Activated CD8-positive, alpha-beta memory T cell treated with anti-CD3 and anti-CD28 coated beads for 1 hour (primary cell): ENCODE measurements around the gene ZNF512B.
"Not testable (repeated sequence)": the region's sequence is repeated elsewhere in the genome, so short reads cannot be mapped to it uniquely, and the experiment has no call there.

ENCODE experiments used
- DNase-seq, 2 donors: peaks; one replicate each; pipeline ENCODE4 v3.0.0-alpha.2; 2020; ENCODE audit warnings: low read depth in 1 of 2; ENCODE audit errors: extremely low read depth in 1 of 2

Gene ZNF512B

GRCh38 chr20:63969838-63970713 is at the start of gene ZNF512B:
Gene ZNF512B (minus strand): TSS chr20:63969930. CDS start chr20:63967950, 1,980 bp downstream.
- no peak for DNase-seq

DNA sequence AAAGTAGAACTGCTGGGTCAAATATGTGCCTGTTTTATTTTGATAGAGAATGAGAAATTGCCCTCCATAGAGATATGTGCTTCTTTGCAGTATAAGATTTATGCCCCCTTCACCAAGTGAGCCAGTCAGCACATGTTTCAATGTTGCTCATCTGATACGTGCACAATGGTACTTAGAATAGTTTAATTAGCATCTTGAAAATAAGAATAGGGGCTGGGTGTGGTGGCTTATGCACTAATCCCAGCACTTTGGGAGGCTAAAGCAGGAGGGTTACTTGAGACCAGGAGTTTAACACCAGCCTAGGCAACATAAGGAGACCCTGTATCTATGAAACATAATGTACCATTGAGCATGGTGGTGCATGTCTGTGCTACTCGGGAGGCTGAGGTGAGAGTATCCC is 45.9 kb upstream of the ZNF512B start:
- no peak for DNase-seq

- not testable (repeated sequence) for DNase-seq
Observed at GRCh38 chr20:64012385-64013154, 42.8 kb upstream of the ZNF512B start.

DNA sequence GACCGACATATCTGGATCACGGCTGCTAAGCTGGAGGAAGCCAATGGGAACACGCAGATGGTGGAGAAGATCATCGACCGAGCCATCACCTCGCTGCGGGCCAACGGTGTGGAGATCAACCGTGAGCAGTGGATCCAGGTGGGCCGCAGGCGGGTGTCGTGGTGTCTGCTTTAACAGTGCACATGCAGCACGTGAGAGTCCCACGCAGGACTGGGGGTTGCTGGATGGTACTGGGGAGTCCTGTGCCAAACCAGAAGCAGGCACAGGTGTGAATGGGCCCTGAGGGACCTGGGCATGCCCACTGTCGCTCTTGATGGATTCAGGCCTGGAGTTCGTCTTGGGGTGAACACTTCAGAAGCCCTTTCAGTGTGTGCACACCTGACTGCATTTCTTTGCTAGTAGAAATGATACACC is 41.6 kb upstream of the ZNF512B start:
- DNase-seq: no peak

GRCh38 chr20:64010711-64011237 is 41.0 kb upstream of the ZNF512B start:
- no peak for DNase-seq

DNA sequence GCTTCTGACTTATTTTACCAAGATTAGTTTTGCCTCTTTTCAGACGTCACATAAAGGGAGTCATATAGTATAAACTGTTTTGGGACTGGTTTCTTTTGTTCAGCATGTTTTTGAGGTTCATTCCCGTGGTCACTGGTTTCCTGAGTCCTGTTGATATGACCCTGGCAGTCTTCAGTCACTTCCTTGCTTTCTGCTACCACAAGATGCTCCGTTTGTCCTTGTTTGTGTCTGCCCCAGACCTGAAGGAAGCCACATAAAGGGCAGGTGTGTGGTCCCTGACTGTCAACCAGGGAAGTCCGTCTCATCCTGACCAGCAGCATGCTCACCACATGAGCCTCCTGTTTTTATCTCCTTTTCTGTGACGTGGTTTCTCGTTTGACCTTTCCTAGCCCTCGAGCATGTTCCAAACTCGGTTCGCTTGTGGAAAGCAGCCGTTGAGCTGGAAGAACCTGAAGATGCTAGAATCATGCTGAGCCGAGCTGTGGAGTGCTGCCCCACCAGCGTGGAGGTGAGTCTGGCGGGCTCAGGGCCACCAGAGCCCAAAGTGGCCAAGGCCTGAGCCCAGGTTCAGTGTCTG is 40.2 kb upstream of the ZNF512B start:
- no peak for DNase-seq

DNA sequence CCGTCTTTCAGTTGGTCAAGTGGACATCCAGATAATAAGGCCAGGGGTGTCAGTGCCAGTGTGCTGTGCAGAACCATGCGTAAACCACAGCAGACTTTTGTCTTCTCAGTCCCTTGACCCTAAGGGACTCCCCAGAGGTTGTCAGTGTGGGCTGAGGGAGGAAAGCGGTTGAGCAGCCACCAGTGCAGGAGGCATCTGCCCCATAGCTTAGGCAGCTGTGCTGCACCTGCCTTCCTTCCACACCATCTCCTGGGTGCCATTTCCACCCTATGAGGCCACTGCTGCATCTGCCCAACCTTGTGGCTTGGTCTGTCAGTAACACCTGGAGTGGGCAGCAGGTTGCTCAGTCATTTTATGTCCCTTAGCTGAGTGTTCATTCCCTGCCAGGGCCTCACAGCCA is 37.2 kb upstream of the ZNF512B start:
- DNase-seq: no peak

- no peak for DNase-seq
Observed at GRCh38 chr20:64006490-64006889, 36.8 kb upstream of the ZNF512B start.

GRCh38 chr20:64005394-64005793 is 35.7 kb upstream of the ZNF512B start:
- DNase-seq: no peak

GRCh38 chr20:64003960-64004725 is 34.4 kb upstream of the ZNF512B start:
- DNase-seq: no peak

DNA sequence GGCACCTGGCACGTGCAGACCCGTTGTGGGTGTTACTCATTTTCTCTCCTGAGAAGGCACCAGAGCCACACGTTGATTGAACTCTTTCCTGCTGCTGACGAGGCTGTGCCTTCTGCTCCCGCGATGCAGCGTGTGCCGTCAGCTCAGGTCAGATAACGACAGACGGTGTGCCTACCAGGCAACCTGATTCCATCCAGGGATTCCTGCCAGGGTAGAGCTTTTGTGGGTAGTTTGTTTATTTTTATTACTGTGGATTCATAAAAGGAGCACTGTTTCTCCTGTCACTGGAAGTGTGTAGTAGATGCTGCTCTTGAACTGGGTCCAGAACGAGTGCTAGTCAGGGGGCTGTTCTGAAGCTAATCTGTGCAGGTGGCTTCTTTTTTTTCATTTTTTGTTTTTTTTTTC is 31.9 kb upstream of the ZNF512B start:
- no peak for DNase-seq

- DNase-seq: no peak
Observed at GRCh38 chr20:64000906-64001305, 31.2 kb upstream of the ZNF512B start.

DNA sequence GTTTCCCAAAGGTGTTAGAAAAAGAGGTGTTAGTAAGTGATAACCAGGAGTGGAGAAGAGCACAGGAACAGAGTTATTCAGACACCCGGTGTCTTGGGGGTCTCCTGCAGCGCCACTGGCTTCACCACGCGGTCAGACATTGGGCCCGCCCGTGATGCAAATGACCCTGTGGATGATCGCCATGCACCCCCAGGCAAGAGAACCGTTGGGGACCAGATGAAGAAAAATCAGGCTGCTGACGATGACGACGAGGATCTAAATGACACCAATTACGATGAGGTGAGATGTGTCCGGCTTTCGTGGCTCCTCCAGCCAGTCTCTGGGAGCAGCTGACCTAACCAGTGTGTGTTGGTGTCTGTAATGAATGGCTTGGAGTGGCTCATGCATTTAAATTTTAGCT is 13.2 kb upstream of the ZNF512B start:
- DNase-seq: no peak

- DNase-seq: peak; percentile 90 to 93
Observed at GRCh38 chr20:63980806-63981728, 11.3 kb upstream of the ZNF512B start, which contains the start of gene PRPF6. Gene PRPF6 (plus strand): TSS chr20:63981132. CDS start chr20:63981246, 114 bp downstream.

DNA sequence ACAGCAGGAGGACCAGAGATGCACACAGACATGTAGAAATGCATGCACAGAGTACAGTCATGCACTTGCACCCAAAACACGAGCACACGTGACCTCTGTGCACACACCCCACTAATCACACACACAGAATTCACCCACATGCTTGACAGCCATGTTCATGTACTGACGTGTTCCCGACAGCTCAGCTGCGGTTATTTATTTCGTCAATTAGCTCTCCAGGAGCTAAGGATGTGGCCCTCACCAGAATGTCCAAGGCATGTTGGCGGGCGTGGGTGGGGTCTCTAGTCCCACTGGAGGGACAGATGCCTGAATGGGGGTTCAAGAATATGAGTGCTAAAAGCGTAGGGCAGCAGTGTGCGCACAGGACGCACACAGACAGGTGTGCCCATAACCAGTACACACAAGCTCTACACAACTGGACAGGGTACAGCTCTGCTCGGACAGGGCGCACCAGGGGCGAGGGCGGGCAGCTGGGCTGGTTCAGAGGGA is 10.6 kb upstream of the ZNF512B start:
- no peak for DNase-seq

- DNase-seq: peak in 1 of 2 donors; percentile 49
Observed at GRCh38 chr20:63979557-63980316, 10.0 kb upstream of the ZNF512B start, which contains the start of gene SAMD10. Gene SAMD10 (minus strand): TSS chr20:63979642. CDS start chr20:63979467, 175 bp downstream.

DNA sequence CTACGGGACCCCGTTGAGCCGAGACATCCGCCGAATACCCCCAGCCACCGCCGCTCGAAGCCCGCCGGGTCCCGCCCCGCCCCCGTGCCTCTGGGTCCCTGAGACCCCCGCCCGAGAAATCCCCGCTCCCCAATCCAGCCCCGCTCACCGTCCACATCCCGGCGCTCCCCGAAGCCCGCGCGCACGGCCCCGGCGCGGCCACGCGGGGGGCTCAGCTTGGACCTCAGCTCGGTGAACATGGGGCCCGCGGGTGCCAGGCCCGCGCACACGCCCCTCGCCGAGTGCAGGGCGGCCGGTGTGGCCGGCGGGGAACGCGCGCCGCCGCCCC is 9.5 kb upstream of the ZNF512B start:
- no peak for DNase-seq
